GM21367 (cell line): ENCODE results near the gene SOS1.
"Not testable (repeated sequence)": the region's sequence is repeated elsewhere in the genome, so short reads cannot be mapped to it uniquely, and the experiment has no call there.

Experiments used
- ATAC-seq: cut with Tn5 transposase; IDR thresholded peaks from one replicate; pipeline ENCODE4 v1.9.1; 2021; ENCODE audit not compliant: unreplicated experiment

The SOS1 gene

GRCh38 chr2:39120771-39121522 lies at the start of gene SOS1:
Gene SOS1 (minus strand): TSS chr2:39121051. CDS start chr2:39120422, 629 bp downstream.
- peak; percentile 39 for ATAC-seq

DNA sequence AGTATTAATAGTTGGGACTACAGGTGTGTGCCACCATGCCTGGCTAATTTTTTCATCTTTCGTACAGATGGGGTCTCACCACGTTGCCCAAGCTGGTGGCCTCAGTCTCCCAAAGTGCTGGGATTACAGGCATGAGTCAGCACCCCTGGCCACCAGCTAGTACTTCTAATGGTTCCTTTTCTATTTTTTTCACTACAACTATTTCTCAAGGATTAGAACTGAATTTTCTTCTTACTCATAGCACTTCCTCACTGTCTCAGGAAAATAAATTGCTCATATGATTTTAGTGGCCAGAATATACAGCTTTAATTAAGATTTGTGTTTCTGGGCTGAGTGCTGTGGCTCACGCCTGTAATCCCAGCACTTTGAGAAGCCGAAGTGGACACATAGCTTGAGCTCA lies 43.2 kb upstream of the SOS1 start:
- no peak for ATAC-seq

GRCh38 chr2:39160982-39161381 lies 40.1 kb upstream of the SOS1 start:
- ATAC-seq, result no peak

GRCh38 chr2:39159283-39159682 lies 38.4 kb upstream of the SOS1 start:
- ATAC-seq, result no peak

- ATAC-seq, result no peak
Observed at GRCh38 chr2:39158351-39158750, 37.5 kb upstream of the SOS1 start.

GRCh38 chr2:39156846-39157245 lies 36.0 kb upstream of the SOS1 start:
- ATAC-seq, result no peak

DNA sequence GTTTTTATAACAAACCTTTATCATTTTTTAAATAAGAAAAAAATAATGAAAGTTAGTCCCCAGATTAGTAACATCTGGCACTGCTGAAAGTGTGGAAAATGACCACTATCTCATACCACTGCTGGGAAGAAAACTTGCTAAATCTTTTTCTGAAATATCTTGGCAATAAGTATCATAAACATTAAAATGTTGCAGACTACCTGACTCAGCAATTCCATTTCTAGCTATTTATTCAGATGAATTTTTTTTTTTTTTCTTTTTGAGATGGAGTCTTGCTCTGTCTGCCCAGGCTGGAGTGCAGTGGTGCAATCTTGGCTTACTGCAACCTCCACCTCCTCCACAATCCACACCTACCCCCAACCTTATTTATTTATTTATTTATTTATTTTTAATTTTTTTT lies 35.3 kb upstream of the SOS1 start:
- no peak for ATAC-seq

DNA sequence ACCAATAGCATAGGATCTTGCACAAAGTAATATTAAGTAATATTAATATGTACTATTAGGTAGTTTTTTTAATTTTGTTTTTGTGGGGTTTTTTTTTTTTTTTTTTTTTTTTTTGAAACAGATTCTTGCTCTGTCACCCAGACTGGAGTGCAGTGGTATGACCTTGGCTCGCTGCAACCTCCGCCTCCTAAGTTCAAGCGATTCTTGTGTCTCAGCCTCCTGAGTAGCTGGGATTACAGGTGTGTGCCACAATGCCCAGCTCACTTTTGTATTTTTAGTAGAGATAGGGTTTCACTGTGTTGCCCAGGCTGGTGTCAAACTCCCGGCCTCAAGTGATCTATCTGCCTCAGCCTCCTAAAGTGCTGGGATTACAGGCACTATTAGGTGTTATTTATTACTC lies 34.7 kb upstream of the SOS1 start:
- ATAC-seq, result not testable (repeated sequence)

- ATAC-seq, result no peak
Observed at GRCh38 chr2:39154944-39155343, 34.1 kb upstream of the SOS1 start.

- no peak for ATAC-seq
Observed at GRCh38 chr2:39153312-39153711, 32.5 kb upstream of the SOS1 start.

DNA sequence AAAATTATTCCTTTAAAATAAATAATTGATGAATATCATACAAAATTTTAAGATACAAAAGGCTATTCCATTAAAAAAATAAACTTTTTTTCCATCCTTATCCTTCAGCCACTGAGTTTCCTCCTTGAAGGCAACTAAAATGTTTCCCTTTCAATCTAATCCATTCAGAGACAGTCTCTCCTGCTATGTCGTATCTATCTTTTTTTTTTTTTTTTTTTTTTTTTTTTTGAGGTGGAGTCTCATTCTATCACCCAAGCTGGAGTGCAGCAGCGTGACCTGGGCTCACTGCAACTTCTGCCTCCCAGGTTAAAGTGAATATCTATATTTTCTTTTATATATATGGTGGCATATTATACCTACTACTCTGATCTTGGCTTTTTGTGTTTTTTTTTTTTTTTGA lies 31.7 kb upstream of the SOS1 start:
- no peak for ATAC-seq

- no peak for ATAC-seq
Observed at GRCh38 chr2:39150890-39151497, 30.1 kb upstream of the SOS1 start.

DNA sequence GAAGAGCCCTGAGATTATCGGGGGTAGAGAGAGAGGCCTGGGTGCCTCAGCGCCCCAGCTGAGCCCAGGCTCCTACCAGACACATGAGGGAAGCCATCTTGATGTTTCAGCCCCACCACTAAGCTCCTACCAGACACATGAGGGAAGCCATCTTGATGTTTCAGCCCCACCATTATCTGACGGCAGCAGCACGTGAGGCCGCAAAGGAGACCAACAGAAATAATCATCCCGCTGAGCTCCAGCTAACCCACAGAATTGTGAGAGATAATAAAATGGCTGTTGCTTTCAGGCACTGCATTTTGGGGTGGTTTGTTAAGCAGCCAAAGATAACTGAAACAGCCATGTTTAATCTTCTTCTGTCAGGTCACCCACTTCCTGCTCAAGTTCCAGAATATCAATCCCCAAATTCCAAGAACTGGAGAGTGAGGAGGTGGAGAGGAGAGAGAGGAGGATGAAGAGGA lies 29.3 kb upstream of the SOS1 start:
- ATAC-seq, result no peak

GRCh38 chr2:39146630-39147029 lies 25.8 kb upstream of the SOS1 start:
- no peak for ATAC-seq

DNA sequence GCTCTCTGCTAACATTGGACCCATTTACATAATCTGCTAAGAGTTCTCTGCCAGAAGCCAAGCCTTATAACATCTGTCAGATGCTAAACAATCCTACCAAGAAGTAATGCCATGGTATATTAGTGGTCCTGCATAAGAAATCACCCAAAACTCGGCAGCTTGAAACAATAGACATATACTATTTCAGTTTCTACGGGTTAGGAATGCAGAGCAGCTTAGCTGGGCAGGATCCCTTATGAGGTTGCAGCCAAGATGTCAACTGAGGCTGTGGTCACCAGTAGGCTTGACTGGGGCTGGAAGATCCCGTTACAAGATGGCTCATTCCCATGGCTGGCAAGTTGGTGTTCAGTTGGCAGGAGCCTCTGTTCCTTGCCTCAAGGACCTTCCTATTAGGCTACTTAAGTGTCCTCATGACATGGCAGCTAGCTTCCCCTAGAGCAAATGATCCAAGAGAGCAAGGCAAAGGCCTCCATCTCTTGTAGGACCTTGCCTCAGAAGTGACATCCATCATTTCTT lies 25.1 kb upstream of the SOS1 start:
- ATAC-seq, result no peak

- no peak for ATAC-seq
Observed at GRCh38 chr2:39144416-39144815, 23.6 kb upstream of the SOS1 start.

- no peak for ATAC-seq
Observed at GRCh38 chr2:39142904-39143605, 22.2 kb upstream of the SOS1 start.

DNA sequence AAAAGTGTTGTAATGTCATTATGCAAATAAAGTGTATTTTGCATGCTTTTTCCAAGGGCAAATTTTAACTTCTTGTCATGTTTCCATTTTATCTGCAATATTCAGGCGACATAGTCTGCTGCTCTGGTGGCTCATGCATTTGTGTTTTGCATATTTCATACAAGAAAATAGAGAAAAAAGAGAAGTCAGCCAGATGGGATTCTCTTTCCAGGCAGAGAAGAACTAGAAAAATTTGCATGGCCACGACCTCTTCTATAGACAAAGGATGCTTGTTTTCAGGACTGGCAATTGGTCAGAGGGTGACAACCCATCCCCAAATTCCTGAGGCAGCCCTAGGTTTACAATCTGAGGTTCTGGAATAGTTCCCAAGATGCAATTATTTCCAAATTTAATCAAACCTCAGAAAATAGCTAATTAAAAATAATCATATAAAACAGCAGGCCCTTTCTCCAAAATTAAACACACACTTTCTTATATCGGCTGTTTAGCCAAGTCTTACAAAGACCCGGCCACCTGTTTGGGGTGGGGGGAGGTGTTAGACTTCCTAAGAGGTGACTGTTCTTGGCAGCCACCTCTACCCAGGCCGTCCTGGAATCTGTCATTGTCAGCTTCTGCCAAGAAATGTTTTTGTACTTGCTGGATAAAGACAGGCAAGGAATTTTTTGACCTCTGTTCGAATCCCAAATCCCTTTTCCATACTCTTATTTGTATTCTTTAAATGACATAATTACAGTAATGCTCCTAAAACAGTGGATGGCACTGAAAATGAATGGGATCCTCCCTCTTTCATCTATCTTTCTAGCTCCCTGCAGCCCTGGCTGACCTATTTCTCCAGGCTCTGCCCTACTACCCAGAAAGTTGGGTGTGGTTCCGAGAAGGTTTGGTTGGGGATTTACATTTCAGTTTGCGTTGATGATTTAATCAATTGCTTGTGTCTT lies 20.8 kb upstream of the SOS1 start:
- no peak for ATAC-seq

GRCh38 chr2:39140948-39141333 lies 20.1 kb upstream of the SOS1 start:
- ATAC-seq, result not testable (repeated sequence)

GRCh38 chr2:39140322-39140847 lies 19.5 kb upstream of the SOS1 start:
- ATAC-seq, result no peak
